HL-60/S4 (cell line): ENCODE data around the gene ATF7IP.
"Not testable (repeated sequence)": the region's sequence is repeated elsewhere in the genome, so short reads cannot be mapped to it uniquely, and the experiment has no call there.

ENCODE experiments used
- in situ Hi-C: fragments of 300-500 bp; cut with MboI; formaldehyde crosslinking; loops from 2 replicates; pipeline ENCODE4 v1.14.3; 2022; ENCODE audit warnings: low sequenced_read_pairs

Gene ATF7IP

DNA sequence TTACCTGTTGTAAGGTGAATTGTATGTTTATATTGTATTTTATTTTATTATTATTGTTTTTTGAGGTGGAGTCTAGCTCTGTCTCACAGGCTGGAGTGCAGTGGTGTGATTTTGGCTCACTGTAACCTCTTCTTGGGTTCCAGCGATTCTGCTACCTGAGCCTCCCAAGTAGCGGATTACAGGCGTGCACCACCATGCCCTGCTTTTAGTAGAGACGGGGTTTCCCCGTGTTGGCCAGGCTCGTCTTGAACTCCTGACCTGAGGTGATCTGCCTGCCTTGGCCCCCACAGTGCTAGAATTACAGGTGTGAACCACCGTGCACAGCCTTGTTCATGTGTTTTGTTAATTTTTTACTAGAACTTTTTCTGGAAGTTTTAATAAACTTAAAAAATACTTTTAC lies 3.8 kb downstream of the ATF7IP start:
- in situ Hi-C loops, result loop anchor here (25.0 kb wide), 1 partner anchor 107 kb away; no protein-coding TSS in a partner anchor

DNA sequence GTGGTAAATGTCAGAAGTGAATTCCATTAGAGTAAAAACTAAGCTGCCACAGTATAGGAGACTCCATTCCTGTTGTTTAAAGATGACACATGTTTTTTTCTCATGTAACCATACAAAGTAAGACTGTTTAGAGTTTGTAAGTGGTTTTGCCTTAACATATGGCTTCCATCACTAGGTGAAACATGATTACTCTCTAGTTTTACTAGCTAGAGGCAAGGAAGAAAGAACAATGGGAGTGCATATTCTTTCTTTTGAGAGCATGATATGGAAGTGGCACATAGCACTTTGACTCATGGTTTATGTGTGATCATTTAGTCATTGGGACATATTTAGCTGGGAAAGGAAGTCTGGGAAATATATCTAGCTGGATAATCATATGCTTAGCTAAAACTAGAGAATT lies 7.7 kb downstream of the ATF7IP start:
- in situ Hi-C loops, result loop anchor here (25.0 kb wide), 1 partner anchor 111 kb away; no protein-coding TSS in a partner anchor

DNA sequence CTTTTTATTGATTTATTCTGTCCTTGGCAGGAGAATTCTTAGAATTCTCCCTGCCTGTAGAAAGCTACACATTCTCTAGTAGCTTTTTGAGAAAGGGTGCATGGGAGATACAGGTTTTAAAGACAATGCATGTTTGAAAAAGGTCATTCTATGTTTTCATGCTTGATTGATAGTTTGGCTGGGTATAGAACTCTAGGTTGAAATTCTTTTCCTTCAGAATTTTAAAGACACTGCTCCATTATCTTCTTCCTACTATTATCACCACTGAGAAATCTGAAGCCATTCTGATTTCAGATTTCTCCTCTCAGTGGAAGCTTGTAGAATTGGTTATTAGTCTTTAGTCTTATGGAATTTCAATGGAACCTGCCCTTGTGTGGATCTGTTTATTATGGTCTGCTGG lies 14.0 kb downstream of the ATF7IP start:
- in situ Hi-C loops, result no loop called here

DNA sequence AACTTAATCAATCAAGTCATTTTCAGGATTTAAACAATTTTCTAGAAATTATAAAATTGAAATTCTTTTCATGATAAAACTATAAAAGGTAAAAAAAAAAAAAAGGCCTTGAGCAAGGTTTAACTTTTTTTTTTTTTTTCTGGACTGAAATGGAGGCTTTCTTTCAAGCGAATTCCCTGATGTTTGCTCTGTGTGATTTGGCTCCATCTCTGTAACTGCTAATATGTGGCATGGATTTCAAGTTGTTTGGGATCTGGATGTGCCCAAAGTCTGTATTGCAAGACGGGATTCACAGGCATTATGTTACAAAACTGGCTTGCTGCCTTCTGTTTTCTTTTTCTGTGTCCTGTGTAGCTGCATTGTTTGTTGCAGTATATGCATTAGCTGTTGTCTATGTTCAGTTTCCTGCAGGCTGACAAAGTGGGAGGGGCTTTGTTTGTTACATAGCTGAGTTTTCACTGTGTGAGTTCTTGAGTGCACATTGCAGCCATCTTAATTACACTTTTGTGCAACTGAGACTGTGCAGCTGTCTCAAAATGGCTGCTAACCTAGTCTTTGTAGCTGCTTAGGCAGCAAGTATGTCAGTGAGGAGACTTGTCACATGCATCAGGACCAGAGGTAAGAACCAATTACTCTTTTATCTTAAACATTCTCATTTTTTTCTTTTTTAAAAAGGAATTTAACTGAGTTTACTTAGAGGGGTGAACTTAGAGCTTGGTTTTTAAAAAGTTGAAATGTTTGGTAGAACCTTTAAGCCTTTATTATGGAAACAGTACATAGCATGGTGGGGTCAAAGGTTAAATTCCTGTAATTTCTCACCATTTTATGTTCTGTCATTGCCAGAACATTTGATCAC lies 19.5 kb downstream of the ATF7IP start:
- in situ Hi-C loops, result no loop called here

DNA sequence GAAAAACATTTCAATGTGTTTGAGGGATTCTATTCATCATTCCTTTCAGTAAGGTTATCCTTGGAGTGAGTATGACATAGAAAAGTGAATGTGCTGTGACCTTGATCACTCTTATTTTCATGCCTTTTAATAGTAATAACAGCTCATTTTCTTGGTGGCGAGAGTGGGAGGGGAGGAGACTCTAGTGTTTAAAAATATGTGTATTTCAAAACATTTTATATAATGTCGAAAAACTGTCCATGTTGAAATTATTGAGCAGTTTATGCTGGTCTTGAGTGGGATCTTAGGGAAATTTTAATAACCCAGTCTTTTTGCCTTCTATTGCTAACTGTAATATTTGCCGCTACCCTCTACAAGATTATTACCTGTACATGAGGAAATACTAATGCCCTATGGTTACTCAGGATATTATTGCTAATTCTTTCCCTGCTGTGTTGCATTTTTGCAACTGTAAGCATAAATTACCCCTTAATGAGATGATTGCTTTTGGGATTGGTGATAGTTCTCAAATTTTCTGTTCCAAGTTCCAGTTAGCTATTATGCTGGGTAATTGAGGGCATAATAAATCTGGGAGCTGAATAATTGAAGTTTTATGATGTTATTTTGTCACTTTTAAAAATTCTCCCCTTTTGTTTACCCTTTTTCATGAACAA lies 21.9 kb downstream of the ATF7IP start:
- in situ Hi-C loops, result no loop called here

DNA sequence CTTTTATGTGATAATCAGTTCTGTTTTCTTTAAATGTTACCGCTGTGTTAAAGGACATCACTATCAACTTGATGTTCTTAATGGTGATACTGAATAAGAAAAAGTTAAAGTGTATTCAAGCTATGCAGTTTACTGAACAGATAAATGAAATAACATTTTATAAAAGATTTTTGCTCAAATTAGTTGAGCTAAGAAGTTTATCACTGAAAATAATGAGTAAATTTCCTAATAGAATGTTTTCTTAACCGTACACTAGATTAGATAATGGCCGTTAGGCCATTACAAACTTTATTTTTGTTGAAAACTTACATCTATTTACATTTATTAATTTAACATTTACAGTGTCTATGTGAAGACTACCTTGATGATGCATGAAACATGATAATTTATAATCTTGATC lies 25.0 kb downstream of the ATF7IP start:
- in situ Hi-C loops, result no loop called here

DNA sequence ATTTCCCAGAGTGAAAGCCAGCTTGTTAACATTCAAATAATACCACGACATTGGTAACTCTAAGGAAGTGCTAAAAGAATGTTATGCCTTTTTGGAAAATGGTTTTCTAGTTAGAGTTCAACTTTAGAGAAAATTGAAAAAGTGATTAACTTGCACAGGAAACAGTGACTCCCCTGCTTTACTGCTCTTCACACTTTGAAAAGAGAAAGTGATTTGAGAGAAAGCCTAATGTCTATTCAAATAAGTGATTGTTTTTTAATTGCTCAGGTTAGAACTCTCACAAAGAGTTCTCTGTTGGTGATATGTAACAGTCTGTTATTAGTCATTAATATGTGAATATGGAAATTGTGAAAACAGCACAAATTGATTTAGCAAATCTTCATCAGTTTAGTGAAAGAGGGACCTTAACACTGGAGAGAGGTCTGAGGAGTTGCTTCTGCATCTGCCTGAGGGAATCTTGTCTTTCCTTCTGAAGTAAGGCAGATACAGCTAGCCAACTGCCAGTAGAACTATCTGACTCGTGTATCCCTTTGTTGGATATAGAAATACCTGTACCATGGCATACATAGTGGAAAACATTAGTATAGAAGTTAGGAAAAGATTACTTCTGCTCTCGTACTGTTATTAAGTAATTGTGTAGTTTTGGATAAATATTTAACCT lies 25.5 kb downstream of the ATF7IP start:
- in situ Hi-C loops, result no loop called here

DNA sequence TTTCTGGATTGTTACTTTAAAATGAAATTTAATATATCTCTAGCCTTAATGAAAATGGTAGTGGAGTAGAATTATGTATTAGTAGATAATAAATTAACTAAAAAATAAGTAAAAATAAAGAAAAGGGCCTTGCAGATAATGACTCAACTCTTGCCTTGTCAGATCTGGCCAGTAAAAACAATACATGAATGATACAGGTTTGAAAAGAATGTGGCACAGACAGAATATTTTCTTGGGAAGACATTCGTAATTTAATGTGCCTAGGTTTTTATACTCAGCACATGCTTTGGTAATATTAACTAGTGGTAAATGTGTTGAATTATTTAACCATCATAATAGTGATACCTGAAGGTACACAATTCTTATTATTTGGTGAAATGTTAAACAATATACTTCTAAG lies 28.3 kb downstream of the ATF7IP start:
- in situ Hi-C loops, result no loop called here

DNA sequence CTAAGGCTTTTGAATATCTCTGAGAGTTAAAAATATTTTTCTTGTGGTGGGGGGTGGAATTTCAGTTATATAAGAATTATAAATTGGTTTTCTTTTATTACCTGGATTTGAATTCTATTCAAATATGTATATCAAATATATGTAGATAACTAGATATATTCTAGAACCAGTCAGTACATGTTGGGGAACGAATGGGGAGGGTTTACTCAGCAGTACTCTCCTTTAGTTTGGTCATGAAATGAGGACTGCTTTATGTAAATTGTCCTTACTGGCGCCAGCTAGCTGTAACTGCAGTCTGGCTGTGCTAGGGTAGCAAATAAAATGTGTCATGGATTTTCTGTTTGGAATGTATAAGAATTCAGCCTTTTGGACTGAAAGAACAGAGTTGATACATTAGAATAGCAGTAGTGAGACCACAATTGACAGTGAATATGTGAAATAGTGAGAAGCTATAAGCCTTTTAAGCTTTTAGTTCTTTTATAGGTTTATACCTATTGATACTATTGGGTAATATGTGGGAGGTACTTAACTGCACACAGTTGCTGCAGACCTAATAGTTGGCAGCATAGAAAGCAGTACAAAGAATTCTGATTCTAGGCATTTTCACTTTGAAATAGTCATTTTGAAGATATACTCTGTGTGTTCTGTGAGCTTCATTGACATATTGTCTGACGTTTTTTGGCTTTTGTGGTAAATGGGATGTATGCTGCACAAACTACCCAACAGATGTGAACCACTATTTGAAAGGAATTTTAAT lies 29.0 kb downstream of the ATF7IP start:
- in situ Hi-C loops, result no loop called here

DNA sequence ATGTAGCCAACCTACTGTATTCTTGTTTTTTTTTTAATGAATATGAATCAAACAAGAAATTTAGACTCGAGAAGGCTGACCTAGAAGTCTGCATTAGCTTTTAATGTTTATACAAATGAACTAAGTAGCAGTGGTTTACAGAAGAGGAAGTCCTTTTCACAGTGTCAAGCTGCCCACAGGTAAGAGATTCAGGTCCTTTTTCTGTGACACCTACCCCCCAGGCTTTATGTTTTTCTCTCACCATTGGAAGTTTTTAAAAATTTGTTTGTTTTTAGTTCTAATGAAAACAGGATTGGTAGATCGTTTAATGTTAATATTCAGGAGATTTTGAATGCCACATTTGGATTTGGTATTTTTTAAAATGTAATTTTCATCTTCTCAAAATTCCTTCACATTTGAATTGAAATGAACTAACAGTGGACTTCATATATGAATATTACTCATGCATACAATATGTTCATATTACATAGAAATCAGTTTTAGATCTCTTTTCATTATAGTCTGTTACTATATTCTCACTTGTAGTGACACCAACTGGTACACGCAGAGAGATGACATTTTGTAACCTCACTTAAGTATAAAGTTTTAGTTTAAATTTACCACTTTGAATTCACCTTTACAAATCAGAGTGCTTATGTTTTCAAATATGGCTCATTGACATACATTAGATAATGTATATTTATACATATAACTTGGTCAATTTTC lies 29.7 kb downstream of the ATF7IP start:
- in situ Hi-C loops, result no loop called here

DNA sequence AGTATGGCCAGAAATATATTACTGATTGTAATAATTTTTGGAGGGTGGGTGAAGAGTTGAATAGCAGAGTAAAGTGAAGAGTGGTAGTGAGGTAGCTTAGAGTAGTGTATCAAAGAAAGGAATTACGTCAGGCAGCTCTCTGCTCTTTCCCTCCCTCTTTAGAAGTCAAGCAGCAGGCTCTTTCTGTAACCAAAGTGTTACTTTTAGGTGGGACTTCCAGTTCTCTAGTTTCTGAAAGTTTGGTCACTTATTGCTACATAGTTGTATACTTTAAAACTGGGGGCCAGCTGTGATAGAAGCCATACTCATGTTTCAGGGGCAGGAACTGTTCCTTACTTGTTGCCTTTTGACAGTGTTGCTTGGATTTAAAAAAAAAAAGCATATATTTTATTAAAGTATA lies 30.6 kb downstream of the ATF7IP start:
- in situ Hi-C loops, result no loop called here

DNA sequence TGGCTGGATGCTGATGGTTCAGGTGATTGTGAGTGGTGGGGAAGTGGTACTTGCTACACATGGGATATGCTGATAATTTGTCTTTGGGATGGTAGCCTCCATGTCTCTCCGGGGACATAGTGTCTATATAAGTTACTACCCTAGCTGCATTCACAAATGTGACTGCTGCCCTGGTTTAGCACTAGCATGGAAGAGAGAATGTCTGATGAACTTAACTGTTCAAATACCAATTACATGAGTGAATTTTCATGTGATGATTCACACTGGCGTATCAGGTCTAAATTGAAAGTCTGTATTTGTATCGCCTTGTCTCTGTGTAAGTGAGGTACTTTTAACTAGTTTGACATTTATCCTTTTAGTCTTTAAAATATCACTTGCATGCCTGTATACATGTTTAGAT lies 34.4 kb downstream of the ATF7IP start:
- in situ Hi-C loops, result no loop called here

DNA sequence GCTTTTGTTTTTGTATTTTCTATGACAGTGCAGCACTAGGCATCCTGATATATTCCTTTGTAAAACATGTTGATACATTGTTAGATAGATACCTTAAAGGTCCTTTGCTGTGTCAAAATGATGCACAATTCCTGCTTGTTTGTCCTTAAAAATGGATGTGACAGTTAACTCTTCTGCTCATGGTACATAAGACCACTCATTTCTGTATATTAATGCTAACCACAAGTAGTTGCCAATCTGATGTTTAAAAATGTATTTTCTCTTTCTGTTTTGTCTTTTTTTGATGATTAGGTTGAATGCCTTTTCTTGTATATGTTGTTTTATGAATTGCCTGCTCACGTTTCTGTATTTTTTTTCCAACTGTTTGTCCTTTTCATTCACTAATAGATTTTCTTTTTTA lies 35.1 kb downstream of the ATF7IP start:
- in situ Hi-C loops, result no loop called here

DNA sequence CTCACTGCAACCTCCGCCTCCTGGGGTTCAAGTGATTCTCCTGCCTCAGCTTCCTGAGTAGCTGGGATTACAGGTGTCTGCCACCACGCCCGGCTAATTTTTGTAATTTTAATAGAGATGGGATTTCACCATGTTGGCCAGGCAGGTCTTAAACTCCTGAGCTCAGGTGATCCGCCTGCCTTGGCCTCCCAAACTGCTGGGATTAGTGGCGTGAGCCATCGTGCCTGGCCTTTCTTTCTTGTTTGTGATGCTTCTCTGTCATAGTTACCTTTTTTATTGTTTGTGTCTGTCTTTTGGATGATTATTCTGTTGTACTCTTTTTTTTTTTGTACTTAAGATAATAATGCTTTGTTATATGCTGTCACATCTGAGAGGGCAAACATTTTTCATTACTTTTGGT lies 35.8 kb downstream of the ATF7IP start:
- in situ Hi-C loops, result not testable (repeated sequence)

DNA sequence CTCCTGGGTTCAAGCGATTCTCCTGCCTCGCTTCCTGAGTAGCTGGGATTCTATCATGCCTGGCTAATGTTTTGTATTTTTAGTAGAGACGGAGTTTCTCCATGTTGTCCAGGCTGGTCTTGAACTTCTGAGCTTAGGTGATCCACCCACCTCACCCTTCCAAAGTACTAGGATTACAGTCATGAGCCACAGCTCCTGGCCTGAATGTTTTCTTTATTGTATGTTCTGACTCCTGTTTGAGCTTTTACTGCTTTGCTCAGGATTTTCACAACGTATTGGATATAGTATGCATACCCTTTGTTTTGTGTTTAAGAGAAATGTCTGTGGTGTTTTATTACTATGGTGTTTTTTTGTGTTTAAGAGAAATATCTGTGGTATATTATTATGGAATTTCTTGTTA lies 37.2 kb downstream of the ATF7IP start:
- in situ Hi-C loops, result no loop called here

DNA sequence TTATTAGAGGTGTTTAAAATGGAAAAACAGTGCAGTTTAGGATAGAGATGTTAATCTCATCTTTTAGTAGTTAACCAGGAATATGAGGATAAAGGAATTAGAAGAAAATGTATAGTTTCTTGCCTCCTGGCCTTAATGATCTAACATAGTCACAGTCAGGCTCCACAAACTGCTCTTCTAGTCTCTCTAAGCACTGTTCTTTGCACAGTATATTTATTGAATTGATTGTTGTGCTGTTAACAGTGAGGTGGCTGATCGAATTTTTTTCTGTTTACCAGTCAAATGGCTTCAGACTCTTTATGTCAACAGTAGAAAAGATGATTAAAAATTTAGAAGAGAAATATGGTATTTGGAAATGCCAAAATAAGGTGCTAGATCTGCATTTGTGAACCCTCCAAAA lies 37.8 kb downstream of the ATF7IP start:
- in situ Hi-C loops, result no loop called here

DNA sequence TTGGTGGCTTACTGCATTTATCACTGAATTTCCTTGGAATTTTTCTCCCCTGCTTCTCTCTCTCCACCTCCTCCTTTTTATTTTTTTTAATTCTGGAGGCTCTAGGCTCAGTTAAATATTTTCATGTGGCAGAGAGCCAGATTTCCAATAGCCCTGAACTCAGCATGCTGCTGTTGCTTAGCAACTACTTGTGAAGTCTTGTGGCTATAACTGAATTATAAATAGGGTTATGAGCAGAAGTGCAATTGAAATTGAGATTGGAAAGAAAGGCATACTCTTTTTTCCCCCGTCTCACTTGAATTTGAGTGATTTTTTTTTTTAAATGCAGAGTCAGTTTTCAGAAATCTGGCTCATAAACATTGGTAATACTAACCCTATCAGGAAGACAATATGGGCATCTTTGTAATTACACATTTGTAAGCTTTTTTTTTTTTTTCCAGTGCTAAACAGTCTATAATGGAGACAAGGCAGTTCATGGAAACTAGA lies 38.3 kb downstream of the ATF7IP start:
- in situ Hi-C loops, result no loop called here

DNA sequence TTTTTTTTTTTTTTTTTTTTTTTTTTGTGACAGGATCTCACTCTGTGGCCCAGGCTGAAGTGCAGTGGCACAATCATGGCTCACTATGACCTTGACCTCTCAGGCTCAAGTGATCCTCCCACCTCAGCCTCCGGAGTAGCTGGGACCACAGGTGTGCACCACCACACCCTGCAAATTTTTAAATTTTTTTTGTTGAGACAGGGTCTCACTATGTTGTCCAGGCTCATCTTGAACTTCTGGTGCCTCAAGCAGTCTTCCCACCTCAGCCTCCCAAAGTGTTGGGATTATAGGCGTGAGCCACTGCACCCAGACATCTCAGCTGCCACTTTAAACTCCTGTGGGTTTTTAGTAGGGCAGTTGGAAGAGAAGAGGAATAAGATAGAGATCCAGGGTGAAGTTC lies 39.9 kb downstream of the ATF7IP start:
- in situ Hi-C loops, result not testable (repeated sequence)

DNA sequence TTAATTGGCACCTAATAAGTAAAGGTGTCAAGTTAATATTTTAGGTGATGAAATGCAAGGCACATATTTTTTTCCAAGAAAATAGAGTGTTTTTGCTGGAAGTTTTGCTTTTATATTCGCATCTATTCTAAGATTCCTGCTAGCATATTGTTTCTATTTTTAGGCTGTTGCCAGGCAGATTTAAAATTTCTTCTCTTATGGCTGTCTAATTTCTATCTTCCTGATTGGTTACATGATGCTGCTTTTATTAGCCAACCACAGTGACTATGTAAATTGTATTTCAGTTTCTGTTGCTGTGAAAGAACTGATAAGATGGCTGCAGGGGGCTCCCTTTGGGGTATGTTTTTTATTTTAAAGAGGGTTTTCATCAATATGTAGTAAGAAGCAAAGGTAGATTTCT lies 42.7 kb downstream of the ATF7IP start:
- in situ Hi-C loops, result no loop called here

DNA sequence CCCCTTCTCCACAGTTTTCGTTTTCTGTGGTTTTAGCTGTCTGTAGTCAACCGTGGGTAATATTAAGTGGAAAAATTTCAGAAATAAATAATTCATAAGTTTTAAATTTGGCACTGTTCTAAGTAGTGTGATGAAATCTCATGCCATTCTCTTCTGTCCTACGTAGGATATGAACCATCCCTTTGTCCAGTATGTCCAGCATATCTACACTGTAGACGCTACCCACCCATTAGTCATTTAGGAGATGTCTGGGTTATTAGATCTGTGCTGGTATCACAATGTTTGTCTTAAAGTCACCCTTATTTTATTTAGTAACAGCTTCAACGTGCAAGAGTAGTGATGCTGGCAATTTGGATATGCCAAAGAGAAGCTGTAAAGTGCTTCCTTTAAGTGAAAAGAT lies 44.7 kb downstream of the ATF7IP start:
- in situ Hi-C loops, result no loop called here
